Keratinocyte (primary cell): ENCODE data around the gene MBNL2. TPM values are rescaled to one million over a fixed set of nuclear protein-coding genes. Genes with fewer than 3 reads are reported as not detected.

Source experiments
- DNase-seq: peaks from one replicate; pipeline ENCODE4 v3.0.0-alpha.2; 2011; ENCODE audit warnings: low read depth, missing footprints, low spot score
- FAIRE-seq: peaks from 2 replicates; lab custom pipeline; 2011; peaks lifted over from hg19 to GRCh38; lab: Jason Lieb, UNC
- H2AFZ ChIP-seq: 2 replicates; pipeline ENCODE4 v1.6.0; 2012; ENCODE audit warnings: low read length, control low read depth, inconsistent platforms; ENCODE audit not compliant: control insufficient read depth
- H3K27ac ChIP-seq: 2 replicates; pipeline ENCODE4 v1.5.1; 2011; ENCODE audit warnings: low read length; ENCODE audit not compliant: control insufficient read depth, insufficient read depth
- H3K27me3 ChIP-seq: 3 replicates; pipeline ENCODE4 v1.6.0; 2011; ENCODE audit warnings: low read length; ENCODE audit not compliant: control insufficient read depth, insufficient read depth; ENCODE audit errors: extremely low read depth
- H3K36me3 ChIP-seq, 2 experiments: 2 replicates in 1 of 2; 3 replicates in 1 of 2; pipeline ENCODE4 v1.5.1; 2011; ENCODE audit warnings: low read length in 2 of 2, mild to moderate bottlenecking in 1 of 2; ENCODE audit not compliant: control insufficient read depth in 2 of 2, insufficient read depth in 2 of 2; ENCODE audit errors: extremely low read depth in 1 of 2
- H3K4me1 ChIP-seq: 3 replicates; pipeline ENCODE4 v1.5.1; 2011; ENCODE audit warnings: low read length; ENCODE audit not compliant: control insufficient read depth, insufficient read depth; ENCODE audit errors: extremely low read depth
- H3K4me2 ChIP-seq: 3 replicates; pipeline ENCODE4 v1.6.0; 2011; ENCODE audit warnings: low read depth, low read length; ENCODE audit not compliant: control insufficient read depth, insufficient read depth; ENCODE audit errors: extremely low read depth
- H3K4me3 ChIP-seq, 3 experiments: fragments of 200-600 bp in 1 of 3; sonication (generic) in 1 of 3; 2 replicates in 2 of 3; 3 replicates in 1 of 3; pipeline ENCODE4 v1.5.1; 2011 to 2016; ENCODE audit warnings: low read length in 3 of 3, mild to moderate bottlenecking in 3 of 3, control low read depth in 2 of 3, inconsistent platforms in 1 of 3, low read depth in 1 of 3, mixed read lengths in 1 of 3, mixed run types in 1 of 3, moderate library complexity in 1 of 3; ENCODE audit not compliant: control insufficient read depth in 2 of 3, insufficient read depth in 2 of 3; ENCODE audit errors: extremely low read depth in 1 of 3
- H3K79me2 ChIP-seq: 2 replicates; pipeline ENCODE4 v1.6.0; 2012; ENCODE audit warnings: low read length; ENCODE audit not compliant: control insufficient read depth, insufficient read depth
- H3K9ac ChIP-seq: 3 replicates; pipeline ENCODE4 v1.6.0; 2011; ENCODE audit warnings: low read length; ENCODE audit not compliant: control insufficient read depth, insufficient read depth; ENCODE audit errors: extremely low read depth
- H3K9me1 ChIP-seq: 3 replicates; pipeline ENCODE4 v1.6.0; 2011; ENCODE audit warnings: low read length; ENCODE audit not compliant: control insufficient read depth, insufficient read depth; ENCODE audit errors: extremely low read depth
- H3K9me3 ChIP-seq: 2 replicates; pipeline ENCODE4 v1.5.1; 2012; ENCODE audit warnings: low read depth, low read length; ENCODE audit not compliant: control insufficient read depth
- H4K20me1 ChIP-seq: 3 replicates; pipeline ENCODE4 v1.6.0; 2011; ENCODE audit warnings: low read length; ENCODE audit not compliant: control insufficient read depth, insufficient read depth; ENCODE audit errors: extremely low read depth
- CTCF ChIP-seq, 3 experiments: IDR thresholded peaks in 1 of 3; conservative IDR thresholded peaks in 1 of 3; optimal IDR thresholded peaks in 1 of 3; 2 replicates in 2 of 3; 3 replicates in 1 of 3; pipeline versions ENCODE3 to v1.5.1; 2011; ENCODE audit warnings: low read length in 3 of 3, mild to moderate bottlenecking in 3 of 3, moderate library complexity in 2 of 3, control low read depth in 1 of 3, inconsistent platforms in 1 of 3; ENCODE audit not compliant: insufficient read depth in 2 of 3; ENCODE audit errors: extremely low read depth in 1 of 3
- EZH2 ChIP-seq: IDR thresholded peaks from one replicate; pipeline ENCODE4 v1.6.1; 2012; ENCODE audit warnings: inconsistent platforms, mild to moderate bottlenecking, low read length, moderate library complexity
- dilution Hi-C: fragments of 300-500 bp; cut with MboI; formaldehyde crosslinking; loops from one replicate; pipeline ENCODE4 v1.7.0; 2020; ENCODE audit warnings: low sequenced_read_pairs; ENCODE audit not compliant: extremely low pct_ligation_motif_present
- polyA plus RNA-seq, 5 experiments: library from polyadenylated mRNA; depleted of rRNA in 3 of 5; stranded (reverse) in 3 of 5; stranded (forward) in 1 of 5; unstranded in 1 of 5; fragments of >200 nt; gene quantifications; 1 replicate in 1 of 5; 2 replicates in 3 of 5; 3 replicates in 1 of 5; pipeline versions ENCODE4 v1.2.1 to v1.2.3, GENCODE V29; 2011 to 2012; ENCODE audit warnings: missing spikeins in 2 of 5, low read depth in 1 of 5, low replicate concordance in 1 of 5

The MBNL2 gene
- polyA plus RNA-seq, 1 donor (not counting 4 experiments of a cell fraction or from before 2014, with no cell fraction given), result 28.4 TPM

- Histone ChIP-seq H3K9ac (no peak overlapping the region), H3K36me3 (no peaks in the 10 kb centered on the region), H3K4me3 (no peak overlapping the region), H3K79me2 (peaks cover 47% of the 10 kb centered on the region), H3K27me3 (no peaks in the 10 kb centered on the region), H4K20me1 (no peaks in the 10 kb centered on the region), H2AFZ (no peak overlapping the region), H3K9me3 (no peaks in the 10 kb centered on the region), H3K27ac (no peak overlapping the region), H3K4me2 (no peak overlapping the region), H3K9me1 (no peaks in the 10 kb centered on the region), H3K4me1 (peaks cover 39% of the 10 kb centered on the region)
- FAIRE-seq (no peak), DNase-seq (no peak)
- dilution Hi-C loops, result no loop called here
- no peak for TF ChIP-seq CTCF (optimal IDR thresholded peaks at IDR 0.05 in 1 of 3, IDR thresholded peaks at IDR 0.05 in 1 of 3, conservative IDR thresholded peaks at IDR 0.05 in 1 of 3; ENCODE audit: extremely low read depth in 1 of 3, insufficient read depth in 2 of 3, low read length in 3 of 3)
- no peak for TF ChIP-seq EZH2
Observed at GRCh38 chr13:97261254-97262005, 39.3 kb downstream of the MBNL2 start.

- Histone ChIP-seq H3K27me3 (no peaks in the 10 kb centered on the region), H3K4me3 (no peak overlapping the region), H3K9me1 (no peaks in the 10 kb centered on the region), H3K4me2 (no peak overlapping the region), H3K9ac (no peak overlapping the region), H3K27ac (no peak overlapping the region), H3K9me3 (no peaks in the 10 kb centered on the region), H3K36me3 (no peaks in the 10 kb centered on the region), H3K79me2 (peaks cover 50% of the 10 kb centered on the region), H4K20me1 (no peaks in the 10 kb centered on the region), H3K4me1 (peaks cover 33% of the 10 kb centered on the region), H2AFZ (no peak overlapping the region)
- DNase-seq, result no peak
- FAIRE-seq, result no peak
- dilution Hi-C loops, result no loop called here
- TF ChIP-seq CTCF (optimal IDR thresholded peaks at IDR 0.05 in 1 of 3, IDR thresholded peaks at IDR 0.05 in 1 of 3, conservative IDR thresholded peaks at IDR 0.05 in 1 of 3; ENCODE audit: extremely low read depth in 1 of 3, insufficient read depth in 2 of 3, low read length in 3 of 3) (no peak), EZH2 (no peak)
Observed at GRCh38 chr13:97262058-97262457, 39.9 kb downstream of the MBNL2 start.
